ENCODE results near the gene USP2.
A peak's percentile ranks its signal among the peaks of the same experiment; 100 is the strongest.

USP2 gene

GRCh38 chr11:119375337-119376196, 5.9 kb downstream of the USP2 start:
- DNase-seq: no peak

- DNase-seq: no peak
These were observed 6.7 kb downstream of the USP2 start for GRCh38 chr11:119374632-119375336.

GRCh38 chr11:119373921-119374631, 7.4 kb downstream of the USP2 start:
- DNase-seq: peak; percentile 45 to 51

GRCh38 chr11:119373059-119373920, 8.2 kb downstream of the USP2 start:
- DNase-seq: no peak

- DNase-seq: no peak
These were observed 9.0 kb downstream of the USP2 start for GRCh38 chr11:119372260-119373058.

GRCh38 chr11:119371778-119372182, 9.7 kb downstream of the USP2 start:
- DNase-seq: no peak

- DNase-seq: no peak
These were observed 10.4 kb downstream of the USP2 start for GRCh38 chr11:119371067-119371601.

- DNase-seq: peak in 1 of 2 donors; percentile 39
These were observed 10.9 kb downstream of the USP2 start for GRCh38 chr11:119370486-119371046.

GRCh38 chr11:119369132-119369925, 12.2 kb downstream of the USP2 start:
- no peak for DNase-seq

- DNase-seq: no peak
These were observed 13.1 kb downstream of the USP2 start for GRCh38 chr11:119368121-119369034.

- no peak for DNase-seq
These were observed 13.8 kb downstream of the USP2 start for GRCh38 chr11:119367661-119368120.

- no peak for DNase-seq
These were observed 14.5 kb downstream of the USP2 start for GRCh38 chr11:119366690-119367620.

- DNase-seq: no peak
These were observed 16.4 kb downstream of the USP2 start for GRCh38 chr11:119365071-119365591.

GRCh38 chr11:119363851-119364590, 17.5 kb downstream of the USP2 start:
- peak; percentile 46 to 61 for DNase-seq

GRCh38 chr11:119363081-119363850, 18.2 kb downstream of the USP2 start:
- DNase-seq: no peak

- DNase-seq: no peak
These were observed 18.8 kb downstream of the USP2 start for GRCh38 chr11:119362741-119363080.

Data from CD4-positive, alpha-beta T cell treated with Interleukin-4 for 1 hour (primary cell).